AG10803 (cell line): Measurements from ENCODE around the gene VWA8.
"Not testable (repeated sequence)": the region's sequence is repeated elsewhere in the genome, so short reads cannot be mapped to it uniquely, and the experiment has no call there.

ENCODE experiments used
- DNase-seq: peaks from one replicate; pipeline ENCODE4 v3.0.0; 2010; ENCODE audit warnings: low read depth
- H3K4me3 ChIP-seq: 2 replicates; pipeline ENCODE4 v1.5.1; 2011; ENCODE audit warnings: mild to moderate bottlenecking, low read length, control low read depth
- CTCF ChIP-seq: conservative IDR thresholded peaks from 2 replicates; pipeline ENCODE4 v1.5.1; 2011; ENCODE audit warnings: mild to moderate bottlenecking, low read length, control low read depth, inconsistent platforms

VWA8 gene

GRCh38 chr13:41954226-41954625, 6.7 kb downstream of the VWA8 start:
- H3K4me3 ChIP-seq = no peak overlapping the region
- DNase-seq = no peak
- TF ChIP-seq CTCF = no peak

GRCh38 chr13:41952749-41953148, 8.2 kb downstream of the VWA8 start:
- TF ChIP-seq CTCF = no peak
- H3K4me3 ChIP-seq = no peak overlapping the region
- DNase-seq = no peak

GRCh38 chr13:41949104-41949503, 11.8 kb downstream of the VWA8 start:
- not testable (repeated sequence) for H3K4me3 ChIP-seq, DNase-seq

GRCh38 chr13:41945926-41946325, 15.0 kb downstream of the VWA8 start:
- TF ChIP-seq CTCF = no peak
- DNase-seq = no peak
- no peak overlapping the region for H3K4me3 ChIP-seq

- no peak for DNase-seq
- TF ChIP-seq CTCF = no peak
- H3K4me3 ChIP-seq = no peak overlapping the region
These were observed 16.1 kb downstream of the VWA8 start for GRCh38 chr13:41944635-41945397.

GRCh38 chr13:41944229-41944628, 16.7 kb downstream of the VWA8 start:
- peak; percentile 9 for DNase-seq
- no peak overlapping the region for H3K4me3 ChIP-seq
- no peak for TF ChIP-seq CTCF

GRCh38 chr13:41942462-41943094, 18.3 kb downstream of the VWA8 start:
- TF ChIP-seq CTCF = peak; percentile 64
- no peak overlapping the region for H3K4me3 ChIP-seq
- DNase-seq = peak; percentile 74
